Natural killer cell (primary cell): ENCODE results near the gene SAMD4A. TPM values are rescaled to one million over a fixed set of nuclear protein-coding genes. Genes with fewer than 3 reads are reported as not detected.
"Not testable (repeated sequence)": the region's sequence is repeated elsewhere in the genome, so short reads cannot be mapped to it uniquely, and the experiment has no call there.

Source experiments
- ATAC-seq, 3 donors: fragments of 150-1000 bp in 2 of 3; fragments of 200-7000 bp in 1 of 3; cut with Tn5 transposase; 1 replicate in 1 of 3; 2 replicates in 2 of 3; pipeline ENCODE4 v1.10.0; 2021; ENCODE audit warnings: mild to moderate bottlenecking in 2 of 3, moderate library complexity in 2 of 3
- DNase-seq, 2 donors: peaks; one replicate each; pipeline versions ENCODE4 v3.0.0 to v3.0.0-alpha.2; 2013 to 2021; ENCODE audit warnings: mixed read lengths in 1 of 2
- H3K27ac ChIP-seq: one replicate; pipeline ENCODE4 v1.5.1; 2013; ENCODE audit warnings: mild to moderate bottlenecking, low read length
- H3K27me3 ChIP-seq: one replicate; pipeline ENCODE4 v1.6.1; 2013; ENCODE audit warnings: low read length; ENCODE audit not compliant: control insufficient read depth, insufficient read depth
- H3K36me3 ChIP-seq: one replicate; pipeline ENCODE4 v1.6.1; 2013; ENCODE audit warnings: low read length; ENCODE audit not compliant: control insufficient read depth, insufficient read depth
- H3K4me1 ChIP-seq: one replicate; pipeline ENCODE4 v1.6.1; 2013; ENCODE audit warnings: low read length; ENCODE audit not compliant: control insufficient read depth, insufficient read depth
- H3K4me3 ChIP-seq: one replicate; pipeline ENCODE4 v1.5.1; 2013; ENCODE audit warnings: low read length
- H3K9me3 ChIP-seq: one replicate; pipeline ENCODE4 v1.6.1; 2013; ENCODE audit warnings: low read length; ENCODE audit not compliant: control insufficient read depth, insufficient read depth
- H3K27ac Mint-ChIP-seq, 2 donors: one replicate each; pipeline ENCODE4 v1.8.0; 2022; ENCODE audit warnings: mild to moderate bottlenecking in 2 of 2, mixed read lengths in 2 of 2, moderate library complexity in 1 of 2
- H3K27me3 Mint-ChIP-seq, 2 donors: one replicate each; pipeline ENCODE4 v1.8.0; 2022; ENCODE audit warnings: low read depth in 2 of 2, mixed read lengths in 2 of 2
- H3K36me3 Mint-ChIP-seq: one replicate; pipeline ENCODE4 v1.8.0; 2022; ENCODE audit warnings: mixed read lengths
- H3K4me1 Mint-ChIP-seq, 2 donors: one replicate each; pipeline ENCODE4 v1.8.0; 2022; ENCODE audit warnings: mixed read lengths in 2 of 2
- H3K4me3 Mint-ChIP-seq: one replicate; pipeline ENCODE4 v1.8.0; 2022; ENCODE audit warnings: mild to moderate bottlenecking, moderate library complexity, mixed read lengths
- H3K9me3 Mint-ChIP-seq, 2 donors: one replicate each; pipeline ENCODE4 v1.8.0; 2022; ENCODE audit warnings: mixed read lengths in 2 of 2
- WGBS: methylation state at CpG from one replicate; pipeline ENCODE4 v1.1.7; 2013; ENCODE audit warnings: missing lambda C conversion rate; ENCODE audit not compliant: insufficient coverage; 5-methylcytosine and 5-hydroxymethylcytosine counted together
- intact Hi-C: fragments of 100-400 bp; cut with micrococcal nuclease; formaldehyde crosslinking; loops from one replicate; pipeline ENCODE4 v1.14.2; 2022
- total RNA-seq, 4 donors: library from RNA; stranded (reverse); fragments of 120-200 nt in 1 of 4; gene quantifications; one replicate each; pipeline versions ENCODE4 v1.2.3 to v1.2.4, GENCODE V29; 2013 to 2022
- TF ChIP-seq, protein P1 (sequence below): fragments of 200-600 bp; IDR thresholded peaks from one replicate; pipeline ENCODE4 v1.8.0; 2022; ENCODE audit warnings: antibody characterized with exemption

SAMD4A gene
- total RNA-seq, 3 donors from 2014 or later (not counting 1 experiment from before 2014, with no cell fraction given), result 0.70 to 1.6 (median 1.4) TPM

DNA sequence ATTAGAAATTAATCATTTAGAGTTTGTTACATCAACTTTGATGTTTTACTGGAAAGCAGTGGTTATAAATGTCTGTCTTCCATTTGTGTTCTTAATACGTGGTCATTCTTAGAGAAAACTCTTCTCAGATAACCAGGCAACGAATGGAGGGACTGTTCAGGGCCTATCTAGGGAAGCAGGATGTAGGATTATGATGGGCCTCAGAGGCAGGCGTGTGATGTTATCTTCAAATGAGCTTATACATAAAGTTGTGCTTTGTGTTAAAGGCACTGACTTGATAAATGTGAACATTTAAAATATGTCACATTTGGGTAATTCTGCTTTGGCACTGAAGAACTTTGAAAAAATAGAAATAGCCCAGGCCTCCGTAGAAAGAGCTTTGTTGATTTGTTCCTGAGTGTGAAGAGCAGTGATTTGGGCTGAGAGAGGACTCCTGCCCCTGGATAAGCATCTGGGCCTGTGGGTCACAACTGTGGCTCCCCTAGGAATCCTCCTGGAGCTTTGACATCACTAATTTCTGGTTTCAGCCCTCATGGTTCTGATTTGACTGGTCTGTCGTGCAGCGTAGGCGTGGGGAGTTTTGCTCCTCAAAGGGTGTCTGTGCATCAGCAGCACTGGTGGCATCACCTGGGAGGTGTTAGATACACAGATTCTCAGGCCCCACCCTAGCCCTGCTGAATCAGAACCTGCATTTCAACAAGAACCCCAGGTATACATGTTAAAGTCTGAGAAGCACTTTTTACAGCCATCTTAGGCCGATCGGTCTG, 55.4 kb downstream of the SAMD4A start:
- peaks cover 0 to 3% of the 10 kb centered on the region in 2 donors for H3K27me3 Mint-ChIP-seq
- 88% methylated on average over 9 of the region's 9 CpGs for WGBS
- DNase-seq (no peak), ATAC-seq (no peak)
- Histone ChIP-seq H3K27me3 (no peaks in the 10 kb centered on the region), H3K36me3 (no peaks in the 10 kb centered on the region), H3K4me3 (no peak overlapping the region), H3K9me3 (no peaks in the 10 kb centered on the region), H3K4me1 (peaks cover 9% of the 10 kb centered on the region), H3K27ac (no peak overlapping the region)
- intact Hi-C loops, result no loop called here
- H3K9me3 Mint-ChIP-seq, result no peaks in the 10 kb centered on the region
- H3K36me3 Mint-ChIP-seq, result no peaks in the 10 kb centered on the region
- H3K27ac Mint-ChIP-seq, result no peak overlapping the region
- TF ChIP-seq, protein P1, sequence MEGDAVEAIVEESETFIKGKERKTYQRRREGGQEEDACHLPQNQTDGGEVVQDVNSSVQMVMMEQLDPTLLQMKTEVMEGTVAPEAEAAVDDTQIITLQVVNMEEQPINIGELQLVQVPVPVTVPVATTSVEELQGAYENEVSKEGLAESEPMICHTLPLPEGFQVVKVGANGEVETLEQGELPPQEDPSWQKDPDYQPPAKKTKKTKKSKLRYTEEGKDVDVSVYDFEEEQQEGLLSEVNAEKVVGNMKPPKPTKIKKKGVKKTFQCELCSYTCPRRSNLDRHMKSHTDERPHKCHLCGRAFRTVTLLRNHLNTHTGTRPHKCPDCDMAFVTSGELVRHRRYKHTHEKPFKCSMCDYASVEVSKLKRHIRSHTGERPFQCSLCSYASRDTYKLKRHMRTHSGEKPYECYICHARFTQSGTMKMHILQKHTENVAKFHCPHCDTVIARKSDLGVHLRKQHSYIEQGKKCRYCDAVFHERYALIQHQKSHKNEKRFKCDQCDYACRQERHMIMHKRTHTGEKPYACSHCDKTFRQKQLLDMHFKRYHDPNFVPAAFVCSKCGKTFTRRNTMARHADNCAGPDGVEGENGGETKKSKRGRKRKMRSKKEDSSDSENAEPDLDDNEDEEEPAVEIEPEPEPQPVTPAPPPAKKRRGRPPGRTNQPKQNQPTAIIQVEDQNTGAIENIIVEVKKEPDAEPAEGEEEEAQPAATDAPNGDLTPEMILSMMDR, result no peak
- no peak overlapping the region for H3K4me3 Mint-ChIP-seq
- peaks cover 16 to 17% of the 10 kb centered on the region in 2 donors for H3K4me1 Mint-ChIP-seq

DNA sequence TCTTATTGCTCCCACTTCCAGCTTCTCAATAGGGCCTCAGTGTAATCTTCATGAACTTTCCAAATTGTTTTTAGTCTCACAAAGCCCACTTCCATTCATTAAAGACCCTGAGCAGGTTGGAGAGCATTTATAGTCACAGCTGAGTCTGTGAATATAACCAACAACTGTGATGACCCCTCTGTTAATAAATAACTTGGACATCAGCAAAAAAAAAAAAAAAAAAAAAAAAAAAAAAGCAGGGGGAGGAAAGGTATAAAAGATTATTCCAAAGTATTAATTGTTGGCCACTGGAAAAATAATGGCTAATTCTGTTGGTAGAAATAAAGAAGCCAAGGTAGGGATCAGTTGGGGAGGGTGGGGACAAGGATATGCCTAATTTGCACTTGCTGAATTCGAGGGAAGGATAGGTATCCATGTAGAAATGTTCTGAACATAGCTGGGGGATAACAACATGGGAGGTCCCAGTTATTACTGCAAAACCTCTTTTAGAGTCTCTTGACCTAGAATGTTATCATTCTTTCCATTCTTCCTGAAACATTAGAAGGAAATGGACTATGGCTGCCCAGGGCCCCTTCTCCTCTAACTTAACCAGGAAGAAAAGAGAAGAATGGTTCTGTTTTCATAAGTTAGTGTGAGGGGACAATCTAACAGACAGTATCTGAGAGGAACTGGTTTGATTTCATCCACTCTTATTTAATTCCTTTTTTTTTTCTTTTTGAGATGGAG, 56.5 kb downstream of the SAMD4A start:
- intact Hi-C loops, result no loop called here
- Histone ChIP-seq H3K36me3 (no peaks in the 10 kb centered on the region), H3K9me3 (no peaks in the 10 kb centered on the region), H3K27ac (no peak overlapping the region), H3K4me3 (no peak overlapping the region), H3K27me3 (no peaks in the 10 kb centered on the region), H3K4me1 (peaks cover 18% of the 10 kb centered on the region)
- WGBS, result 93% methylated on average over 1 of the region's 1 CpG
- Mint-ChIP-seq H3K4me3 (no peak overlapping the region), H3K9me3 (no peaks in the 10 kb centered on the region), H3K27me3 (peaks cover 0 to 3% of the 10 kb centered on the region in 2 donors), H3K27ac (no peak overlapping the region), H3K36me3 (no peaks in the 10 kb centered on the region), H3K4me1 (peaks cover 26 to 28% of the 10 kb centered on the region in 2 donors)
- DNase-seq (no peak), ATAC-seq (no peak)
- TF ChIP-seq, protein P1, result no peak

DNA sequence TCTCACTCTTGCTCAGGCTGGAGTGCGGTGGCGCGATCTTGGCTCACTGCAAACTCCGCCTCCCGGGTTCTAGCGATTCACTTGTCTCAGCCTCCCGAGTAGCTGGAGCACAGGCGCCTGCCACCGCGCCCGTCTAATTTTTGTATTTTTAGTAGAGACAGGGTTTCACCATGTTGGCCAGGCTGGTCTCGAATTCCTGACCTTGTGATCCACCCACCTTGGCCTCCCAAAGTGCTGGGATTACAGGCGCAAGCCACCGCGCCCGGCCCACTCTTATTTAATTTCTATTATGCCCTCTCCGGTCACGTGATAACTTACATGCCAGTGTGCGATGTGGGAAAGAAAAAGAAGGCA, 57.1 kb downstream of the SAMD4A start:
- WGBS, result 94% methylated on average over 19 of the region's 19 CpGs
- H3K4me1 Mint-ChIP-seq, result peaks cover 32 to 33% of the 10 kb centered on the region in 2 donors
- H3K9me3 Mint-ChIP-seq, H3K27me3 ChIP-seq, H3K36me3 ChIP-seq, H3K27ac ChIP-seq, H3K4me3 ChIP-seq, H3K27me3 Mint-ChIP-seq, ATAC-seq, H3K27ac Mint-ChIP-seq, DNase-seq, H3K4me3 Mint-ChIP-seq, H3K9me3 ChIP-seq, intact Hi-C loops, H3K36me3 Mint-ChIP-seq: not testable (repeated sequence)
- H3K4me1 ChIP-seq, result peaks cover 20% of the 10 kb centered on the region

- peaks cover 22% of the 10 kb centered on the region for H3K4me1 ChIP-seq
- no peaks in the 10 kb centered on the region for H3K36me3 ChIP-seq
- WGBS, result 96% methylated on average over 5 of the region's 5 CpGs
- no peaks in the 10 kb centered on the region for H3K9me3 Mint-ChIP-seq
- peaks cover 0 to 3% of the 10 kb centered on the region in 2 donors for H3K27me3 Mint-ChIP-seq
- H3K27ac Mint-ChIP-seq, result no peak overlapping the region
- DNase-seq, result no peak
- H3K4me1 Mint-ChIP-seq, result peaks cover 41 to 42% of the 10 kb centered on the region in 2 donors
- intact Hi-C loops, result loop anchor here (5.0 kb wide), 1 partner anchor 58 kb away; the partner anchor contains the start of gene SAMD4A
- no peaks in the 10 kb centered on the region for H3K27me3 ChIP-seq
- TF ChIP-seq, protein P1, result no peak
- H3K4me3 Mint-ChIP-seq, result no peak overlapping the region
- H3K27ac ChIP-seq, result no peak overlapping the region
- no peak for ATAC-seq
- H3K4me3 ChIP-seq, result no peak overlapping the region
- no peaks in the 10 kb centered on the region for H3K9me3 ChIP-seq
- no peaks in the 10 kb centered on the region for H3K36me3 Mint-ChIP-seq
Measured at GRCh38 chr14:54625112-54625511, 58.2 kb downstream of the SAMD4A start.
